Measurements from ENCODE around the gene OR10G3.

Gene OR10G3

GRCh38 chr14:21535545-21536417 is 44.1 kb downstream of the OR10G3 start:
- DNase-seq = no peak

DNA sequence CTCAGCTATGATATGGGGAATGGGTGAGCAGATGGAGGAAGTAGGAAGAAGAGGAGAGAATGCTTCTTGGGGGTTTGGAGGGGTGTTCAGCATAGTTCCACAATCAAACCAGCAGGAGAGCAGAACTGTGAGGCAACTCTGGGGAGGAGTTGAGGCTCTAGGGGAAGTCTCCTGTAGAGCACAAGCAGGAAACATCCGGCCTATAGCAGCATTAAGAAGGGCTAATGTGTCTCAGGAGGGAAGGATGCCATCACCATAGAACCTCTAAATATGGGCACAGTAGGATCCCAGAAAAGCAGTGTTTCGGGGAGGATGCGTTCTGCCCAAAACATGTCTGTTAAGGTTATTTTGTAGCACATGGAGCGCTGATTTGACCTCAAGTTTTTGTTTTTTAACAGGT is 45.3 kb downstream of the OR10G3 start:
- DNase-seq = no peak

DNA sequence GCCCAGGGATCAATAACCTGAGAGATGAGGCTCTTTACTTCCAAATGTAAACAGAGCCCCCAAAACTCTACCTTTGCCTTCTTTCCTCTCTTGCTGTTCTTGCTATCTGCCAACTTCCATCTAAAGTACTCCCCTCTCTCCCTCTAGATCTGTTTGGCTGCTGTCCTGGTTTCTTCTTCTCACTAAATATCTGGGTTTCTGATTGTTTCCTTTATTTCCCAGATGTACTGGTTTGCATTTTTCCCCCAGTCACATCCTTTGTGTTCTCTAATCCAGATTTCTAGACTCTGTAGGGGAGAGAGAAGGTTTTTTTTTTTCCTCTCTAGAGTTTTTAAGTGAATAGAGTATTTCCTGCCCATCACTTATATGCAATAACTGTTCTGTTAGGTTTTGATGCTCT is 46.6 kb downstream of the OR10G3 start:
- no peak for DNase-seq

- no peak for DNase-seq
Measured at GRCh38 chr14:21529515-21529914, 50.4 kb downstream of the OR10G3 start.

- peak; percentile 61 for DNase-seq
Measured at GRCh38 chr14:21528381-21529348, 51.2 kb downstream of the OR10G3 start.

DNA sequence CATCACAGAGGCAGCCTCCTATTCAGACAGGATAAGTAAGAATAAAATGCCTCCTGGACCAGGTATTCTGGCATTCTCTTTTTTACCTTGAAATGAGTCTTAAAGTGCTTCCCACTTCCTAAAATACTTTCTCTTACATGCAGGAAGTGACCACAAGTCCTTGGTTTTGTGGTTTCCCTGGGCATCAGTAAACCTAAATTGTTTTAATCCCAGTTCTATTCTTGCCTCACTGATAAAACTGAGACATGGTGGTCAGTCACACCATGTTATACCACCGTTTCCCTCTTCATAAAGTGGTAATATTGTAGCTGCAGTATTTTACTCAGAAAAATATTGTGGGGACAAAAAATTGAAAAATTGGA is 52.6 kb downstream of the OR10G3 start:
- DNase-seq = no peak

DNA sequence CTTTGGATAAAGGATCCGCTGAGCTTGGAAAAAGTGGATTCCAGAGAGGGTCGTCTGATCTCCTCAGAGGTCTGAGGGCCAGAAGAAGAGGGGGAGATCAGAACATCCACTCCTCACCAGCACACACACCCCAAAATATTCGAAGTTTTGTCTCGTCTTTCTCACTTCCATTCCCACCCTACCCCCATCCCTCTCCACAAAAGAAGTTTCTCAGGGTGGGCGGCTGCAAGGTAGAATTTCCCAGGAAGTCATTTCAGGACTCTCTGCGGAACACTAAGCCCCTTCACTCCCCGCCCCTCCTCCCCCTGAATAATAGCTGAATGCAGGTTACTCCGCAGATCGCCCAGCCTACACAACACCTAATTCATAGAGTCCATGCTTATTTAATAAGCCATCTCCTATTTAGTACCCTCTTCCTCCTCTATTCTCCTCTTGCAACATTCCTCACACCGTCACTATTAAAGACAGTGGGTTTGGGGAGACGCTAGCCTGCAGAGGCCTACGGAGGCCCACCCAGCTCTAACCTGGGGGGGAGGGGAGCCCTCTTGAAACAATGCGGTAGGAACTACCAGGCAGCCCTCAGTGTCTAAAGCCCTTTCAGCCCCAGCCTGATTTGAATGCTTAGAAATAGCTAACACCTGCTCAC is 53.1 kb downstream of the OR10G3 start:
- no peak for DNase-seq

GRCh38 chr14:21525962-21526671 is 53.8 kb downstream of the OR10G3 start, which contains the start of gene SALL2:
TSS of gene SALL2 (minus strand) at chr14:21526346. CDS start at chr14:21526127, 219 bp downstream.
- peak; percentile 26 for DNase-seq

GRCh38 chr14:21525571-21525961 is 54.3 kb downstream of the OR10G3 start:
- DNase-seq = no peak

- DNase-seq = no peak
Measured at GRCh38 chr14:21524575-21525490, 55.0 kb downstream of the OR10G3 start.

GRCh38 chr14:21523203-21523602 is 56.7 kb downstream of the OR10G3 start:
- no peak for DNase-seq

DNA sequence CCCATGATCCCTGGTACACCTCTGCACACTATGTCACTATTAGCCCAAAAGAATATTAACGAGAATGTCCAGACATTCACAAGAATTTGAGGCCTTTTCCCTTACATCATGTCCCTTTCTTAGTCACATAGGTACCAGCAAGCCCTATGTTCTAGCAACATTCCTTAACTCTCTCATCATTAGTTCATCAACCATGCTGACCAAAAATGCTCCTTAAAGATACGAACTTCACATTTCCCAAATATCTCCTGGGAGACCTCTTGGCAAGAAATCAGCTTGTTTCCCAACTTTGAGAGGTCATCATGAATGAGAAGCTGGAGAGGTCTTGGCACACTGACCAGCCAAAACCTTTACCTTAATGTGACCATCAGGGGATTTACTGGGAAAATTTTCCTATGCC is 58.4 kb downstream of the OR10G3 start:
- DNase-seq = peak; percentile 84

DNA sequence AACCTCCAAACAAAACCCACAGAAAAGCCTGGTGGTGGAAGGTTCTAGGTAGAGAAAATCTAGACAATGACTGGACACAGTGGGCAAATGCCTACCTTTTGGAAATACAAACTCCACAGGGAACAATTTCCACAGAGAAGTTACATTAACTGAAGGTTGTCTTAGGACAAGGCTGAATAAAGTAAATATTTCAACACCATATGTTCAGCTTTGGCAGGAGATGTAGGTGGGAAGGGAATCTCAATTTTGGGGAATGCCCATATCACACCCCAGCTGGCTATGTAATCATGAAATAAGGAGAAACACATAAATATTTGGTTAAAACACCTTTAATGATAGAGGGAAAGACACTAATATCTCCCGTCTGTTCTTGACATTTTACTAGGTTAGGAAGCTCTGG is 59.1 kb downstream of the OR10G3 start:
- no peak for DNase-seq

DNA sequence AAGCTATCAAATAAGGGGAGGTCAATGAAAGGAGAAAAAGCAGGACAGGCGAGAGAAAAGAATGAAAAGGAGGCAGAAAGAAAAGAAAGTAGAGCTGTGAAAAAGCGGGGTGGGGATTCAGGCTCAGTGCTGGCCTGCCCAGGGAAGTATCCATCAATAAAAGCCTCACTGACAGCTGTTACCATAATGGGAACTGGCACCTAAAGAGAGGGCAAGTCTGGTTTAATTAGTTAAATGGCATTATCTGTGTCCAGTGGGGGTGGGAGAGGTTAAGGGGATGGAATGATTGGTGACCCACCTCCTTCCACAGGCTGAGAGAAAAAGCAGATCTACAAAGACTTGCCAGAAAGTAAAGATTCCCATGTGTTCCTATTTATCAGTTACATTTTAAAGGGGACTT is 61.2 kb downstream of the OR10G3 start:
- no peak for DNase-seq
